ENCODE results near the gene MTOR.
"Not testable (repeated sequence)": the region's sequence is repeated elsewhere in the genome, so short reads cannot be mapped to it uniquely, and the experiment has no call there.

Gene MTOR

DNA sequence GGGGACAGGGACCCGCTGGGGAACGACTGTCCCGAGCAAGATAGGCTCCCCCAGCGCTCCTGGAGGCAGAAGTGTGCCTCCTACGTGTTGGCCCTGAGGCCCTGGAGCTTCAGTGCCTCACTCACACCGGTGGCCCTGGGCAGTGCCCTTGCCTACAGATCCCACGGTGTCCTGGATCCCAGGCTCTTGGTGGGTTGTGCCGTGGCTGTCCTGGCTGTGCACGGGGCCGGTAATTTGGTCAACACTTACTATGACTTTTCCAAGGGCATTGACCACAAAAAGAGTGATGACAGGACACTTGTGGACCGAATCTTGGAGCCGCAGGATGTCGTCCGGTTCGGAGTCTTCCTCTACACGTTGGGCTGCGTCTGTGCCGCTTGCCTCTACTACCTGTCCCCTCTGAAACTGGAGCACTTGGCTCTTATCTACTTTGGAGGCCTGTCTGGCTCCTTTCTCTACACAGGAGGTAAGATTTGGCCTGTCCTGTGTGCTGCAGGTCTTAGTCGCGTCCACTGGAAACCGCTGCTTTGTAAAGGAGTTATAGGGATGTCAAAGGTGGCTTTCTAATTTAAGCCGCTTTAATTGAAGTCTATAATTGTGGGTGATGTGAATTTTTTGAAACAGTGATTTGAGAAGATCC lies 11.4 kb upstream of the MTOR start:
- Histone ChIP-seq H3K27me3 (ENCODE audit: control insufficient read depth, insufficient read depth, low read length) (no peaks in the 10 kb centered on the region), H3K9me3 (ENCODE audit: control insufficient read depth, low read length) (no peaks in the 10 kb centered on the region), H3K36me3 (ENCODE audit: control insufficient read depth, insufficient read depth, low read length) (no peaks in the 10 kb centered on the region), H3K4me1 (ENCODE audit: control insufficient read depth, insufficient read depth, low read length) (peaks cover 20% of the 10 kb centered on the region), H3K4me3 (ENCODE audit: low read length) (peak overlapping the region; percentile 38), H3K9ac (ENCODE audit: low read length) (peak overlapping the region; percentile 84)

DNA sequence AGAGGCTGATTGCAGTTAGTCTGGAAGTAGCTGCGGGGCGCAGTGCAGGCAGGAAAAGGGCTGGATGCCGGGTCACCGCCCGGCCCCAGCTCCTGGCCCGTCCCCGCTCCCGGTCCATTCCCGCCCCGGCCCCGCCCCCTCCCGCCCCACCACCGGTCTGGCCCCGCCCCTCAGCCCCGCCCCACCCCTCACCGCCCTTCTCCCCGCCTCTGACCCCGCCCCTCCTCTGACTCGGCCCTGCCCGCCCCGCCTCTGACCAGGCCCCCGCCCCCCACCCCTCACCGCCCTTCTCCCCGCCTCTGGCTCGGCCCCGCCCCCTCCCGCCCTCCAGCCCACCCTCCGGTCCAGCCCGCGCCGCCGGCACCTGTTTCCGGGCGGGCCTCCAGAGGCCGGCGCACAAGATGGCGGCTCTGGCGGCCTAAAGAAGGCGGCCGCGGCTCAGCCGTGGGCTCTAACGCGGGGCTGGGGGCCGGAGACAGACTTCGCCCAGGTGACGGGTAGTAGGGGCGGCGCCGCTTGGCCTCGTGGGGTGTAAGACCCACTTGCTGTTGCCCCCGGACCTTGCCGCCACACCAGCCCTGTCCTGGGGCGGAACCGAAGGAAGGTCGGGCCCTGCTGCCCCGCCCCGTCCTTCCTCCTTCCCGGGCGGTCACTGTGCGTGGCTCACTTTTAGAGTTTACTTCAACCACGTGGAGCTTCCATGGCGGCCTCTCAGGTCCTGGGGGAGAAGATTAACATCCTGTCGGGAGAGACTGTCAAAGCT lies 10.7 kb upstream of the MTOR start, which contains the start of gene UBIAD1:
UBIAD1 (plus strand) TSS at position 367 of the 763 bp plus-strand sequence; CDS start at position 701, 334 bp downstream.
- Histone ChIP-seq H3K9ac (ENCODE audit: low read length) (peak within 1 kb of the TSS; percentile 84), H3K4me3 (ENCODE audit: low read length) (peak within 1 kb of the TSS; percentile 38), H3K4me1 (ENCODE audit: control insufficient read depth, insufficient read depth, low read length) (peaks cover 20% of the 10 kb centered on the region), H3K36me3 (ENCODE audit: control insufficient read depth, insufficient read depth, low read length) (no peaks in the 10 kb centered on the region), H3K27me3 (ENCODE audit: control insufficient read depth, insufficient read depth, low read length) (no peaks in the 10 kb centered on the region), H3K9me3 (ENCODE audit: control insufficient read depth, low read length) (no peaks in the 10 kb centered on the region)

DNA sequence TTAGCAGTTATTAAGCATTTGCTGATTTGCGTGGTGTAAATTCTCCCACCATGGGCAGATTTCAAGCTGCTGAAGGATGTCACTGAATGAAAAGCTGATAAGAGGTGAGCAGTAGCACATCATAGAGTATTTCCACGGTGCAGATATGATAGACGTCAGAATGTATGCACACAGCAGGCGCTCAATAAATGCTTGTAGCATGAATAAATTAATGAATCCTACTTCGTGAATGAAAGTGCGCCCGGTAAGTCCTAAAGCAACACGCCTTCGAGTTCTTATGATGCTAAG lies 10.1 kb upstream of the MTOR start:
- Histone ChIP-seq H3K36me3 (ENCODE audit: control insufficient read depth, insufficient read depth, low read length) (no peaks in the 10 kb centered on the region), H3K4me3 (ENCODE audit: low read length) (no peak overlapping the region), H3K4me1 (ENCODE audit: control insufficient read depth, insufficient read depth, low read length) (peaks cover 20% of the 10 kb centered on the region), H3K9ac (ENCODE audit: low read length) (no peak overlapping the region), H3K9me3 (ENCODE audit: control insufficient read depth, low read length) (no peaks in the 10 kb centered on the region), H3K27me3 (ENCODE audit: control insufficient read depth, insufficient read depth, low read length) (no peaks in the 10 kb centered on the region)

DNA sequence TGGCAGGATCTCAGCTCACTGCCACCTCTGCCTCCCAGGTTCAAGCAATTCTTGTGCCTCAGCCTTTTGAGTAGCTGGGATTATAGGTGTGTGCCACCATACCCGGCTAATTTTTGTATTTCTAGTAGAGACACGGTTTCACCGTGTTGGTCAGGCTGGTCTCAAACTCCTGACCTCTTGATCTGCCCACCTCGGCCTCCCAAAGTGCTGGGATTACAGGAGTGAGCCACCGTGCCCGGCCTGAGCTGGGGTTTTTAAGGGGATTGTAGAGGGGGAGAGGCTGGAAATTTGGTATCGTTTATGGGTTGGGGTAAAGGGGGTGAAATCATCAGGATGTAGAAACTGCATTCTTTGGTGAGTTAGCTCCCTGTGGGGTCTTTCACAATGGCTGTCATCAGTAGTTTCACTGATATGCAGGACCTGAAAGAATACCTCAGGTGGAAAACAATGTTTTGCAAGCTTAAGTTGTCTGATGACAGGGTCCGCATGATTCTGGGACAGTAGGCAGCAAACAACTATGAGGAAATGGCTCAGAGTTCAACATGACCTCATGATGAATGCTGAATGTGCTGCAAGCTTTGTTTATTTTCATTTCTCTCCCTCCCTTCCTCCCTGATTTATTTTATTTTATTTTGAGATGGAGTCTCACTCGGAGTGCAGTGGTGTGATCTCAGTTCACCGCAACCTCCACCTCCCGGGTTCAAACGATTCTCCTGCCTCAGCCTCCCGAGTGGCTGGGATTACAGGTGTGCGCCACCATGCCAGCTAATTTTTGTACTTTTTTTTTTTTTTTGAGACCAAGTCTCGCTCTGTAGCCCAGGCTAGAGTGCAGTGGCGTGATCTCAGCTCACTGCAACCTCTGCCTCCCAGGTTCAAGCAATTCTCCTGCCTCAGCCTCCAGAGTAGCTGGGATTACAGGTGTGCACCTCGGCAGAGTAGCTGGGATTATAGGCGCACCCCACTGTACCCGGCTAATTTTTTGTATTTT lies 5.3 kb upstream of the MTOR start:
- H3K9ac ChIP-seq (ENCODE audit: low read length); H3K36me3 ChIP-seq (ENCODE audit: control insufficient read depth, insufficient read depth, low read length); H3K4me1 ChIP-seq (ENCODE audit: control insufficient read depth, insufficient read depth, low read length): not testable (repeated sequence)

DNA sequence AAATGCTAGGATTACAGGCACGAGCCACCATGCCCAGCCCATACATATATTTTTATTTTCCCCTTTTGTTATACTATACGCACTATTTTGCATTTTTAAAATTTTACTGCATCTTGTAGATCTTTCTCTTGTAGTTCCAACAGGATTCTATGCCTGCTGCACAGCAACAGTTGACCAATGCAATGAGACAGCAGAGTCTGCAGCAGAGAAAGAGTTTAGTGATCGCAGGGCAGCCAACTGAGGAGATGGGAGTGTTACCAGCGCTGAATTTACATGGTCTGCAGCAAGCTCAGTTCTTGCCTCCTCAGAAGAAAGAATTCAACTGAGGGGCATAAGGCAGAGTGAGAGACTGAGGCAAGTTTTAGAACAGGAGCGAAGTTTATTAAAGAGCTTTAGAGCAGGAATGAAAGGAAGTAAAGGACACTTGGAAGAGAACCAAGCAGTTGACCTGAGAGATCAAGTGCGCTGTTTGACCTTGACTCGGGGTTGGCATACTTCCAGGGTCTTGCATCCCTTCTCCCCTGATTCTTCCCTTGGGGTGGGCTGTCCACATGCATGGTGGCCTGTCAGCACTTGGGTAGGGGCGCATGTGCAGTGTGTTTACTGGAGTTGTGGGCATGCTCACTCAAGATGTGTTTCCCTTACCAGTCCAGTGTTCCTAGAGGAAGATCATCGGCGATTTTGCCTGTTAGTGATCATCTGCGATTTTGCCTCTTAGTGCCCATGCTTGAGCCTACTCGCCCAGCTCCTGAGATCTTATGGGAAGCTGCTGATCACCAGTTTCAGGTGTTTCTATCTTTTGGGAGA lies 4.1 kb upstream of the MTOR start:
- H3K4me3 ChIP-seq (ENCODE audit: low read length) = no peak overlapping the region
- H3K4me1 ChIP-seq (ENCODE audit: control insufficient read depth, insufficient read depth, low read length) = peaks cover 6% of the 10 kb centered on the region
- H3K9ac ChIP-seq (ENCODE audit: low read length) = no peak overlapping the region
- H3K27me3 ChIP-seq (ENCODE audit: control insufficient read depth, insufficient read depth, low read length) = no peaks in the 10 kb centered on the region
- H3K9me3 ChIP-seq (ENCODE audit: control insufficient read depth, low read length) = no peaks in the 10 kb centered on the region
- H3K36me3 ChIP-seq (ENCODE audit: control insufficient read depth, insufficient read depth, low read length) = no peaks in the 10 kb centered on the region

More for the DNA sequence above, 5.3 kb upstream of the MTOR start:
- not testable (repeated sequence) for H3K4me3 ChIP-seq (ENCODE audit: low read length); H3K27me3 ChIP-seq (ENCODE audit: control insufficient read depth, insufficient read depth, low read length); H3K9me3 ChIP-seq (ENCODE audit: control insufficient read depth, low read length)

DNA sequence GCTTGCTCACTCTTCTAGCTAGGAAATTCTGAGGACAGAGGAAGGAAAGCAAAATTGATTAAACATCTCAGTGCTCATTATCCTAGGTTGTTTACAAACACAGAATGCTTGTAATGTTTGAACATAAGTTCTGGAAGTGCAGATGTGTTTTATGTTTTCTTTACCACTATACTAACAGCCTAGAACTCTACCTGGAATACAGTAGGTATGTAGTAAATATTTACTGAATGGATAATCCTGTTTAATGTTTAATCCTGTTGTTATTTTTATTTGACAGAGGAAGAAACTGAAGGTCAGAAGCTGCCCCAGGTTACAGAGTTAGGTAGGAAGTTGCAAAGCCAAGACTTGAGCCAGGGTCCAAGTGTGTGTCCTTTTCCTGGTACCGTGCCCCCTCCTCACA lies 6.1 kb downstream of the MTOR start:
- no peak overlapping the region for H3K9ac ChIP-seq (ENCODE audit: low read length)
- H3K27me3 ChIP-seq (ENCODE audit: control insufficient read depth, insufficient read depth, low read length) = no peaks in the 10 kb centered on the region
- H3K36me3 ChIP-seq (ENCODE audit: control insufficient read depth, insufficient read depth, low read length) = peaks cover 13% of the 10 kb centered on the region
- H3K4me1 ChIP-seq (ENCODE audit: control insufficient read depth, insufficient read depth, low read length) = peaks cover 2% of the 10 kb centered on the region
- H3K4me3 ChIP-seq (ENCODE audit: low read length) = no peak overlapping the region
- no peaks in the 10 kb centered on the region for H3K9me3 ChIP-seq (ENCODE audit: control insufficient read depth, low read length)

DNA sequence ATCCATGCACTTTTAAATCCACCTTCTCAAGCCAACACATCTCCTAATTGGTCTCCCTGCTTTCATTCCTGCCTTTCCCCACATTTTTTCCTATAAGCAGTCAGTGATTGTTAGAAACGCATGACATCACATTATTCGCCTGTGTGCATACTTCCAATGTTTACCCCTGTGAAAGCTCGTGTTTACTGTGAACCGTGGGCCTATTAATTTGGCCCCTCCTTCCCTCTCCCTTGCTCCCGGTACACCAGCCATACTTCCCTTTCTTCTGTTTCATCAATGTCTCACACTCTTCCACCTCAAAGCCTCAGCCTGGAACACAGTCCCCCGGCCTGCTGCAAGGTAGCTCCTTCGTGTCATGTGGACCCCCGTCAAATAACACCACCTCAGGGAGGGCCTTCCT lies 9.1 kb downstream of the MTOR start:
- H3K9ac ChIP-seq (ENCODE audit: low read length) = no peak overlapping the region
- H3K36me3 ChIP-seq (ENCODE audit: control insufficient read depth, insufficient read depth, low read length) = peaks cover 18% of the 10 kb centered on the region
- no peaks in the 10 kb centered on the region for H3K27me3 ChIP-seq (ENCODE audit: control insufficient read depth, insufficient read depth, low read length)
- H3K9me3 ChIP-seq (ENCODE audit: control insufficient read depth, low read length) = no peaks in the 10 kb centered on the region
- no peaks in the 10 kb centered on the region for H3K4me1 ChIP-seq (ENCODE audit: control insufficient read depth, insufficient read depth, low read length)
- no peak overlapping the region for H3K4me3 ChIP-seq (ENCODE audit: low read length)

DNA sequence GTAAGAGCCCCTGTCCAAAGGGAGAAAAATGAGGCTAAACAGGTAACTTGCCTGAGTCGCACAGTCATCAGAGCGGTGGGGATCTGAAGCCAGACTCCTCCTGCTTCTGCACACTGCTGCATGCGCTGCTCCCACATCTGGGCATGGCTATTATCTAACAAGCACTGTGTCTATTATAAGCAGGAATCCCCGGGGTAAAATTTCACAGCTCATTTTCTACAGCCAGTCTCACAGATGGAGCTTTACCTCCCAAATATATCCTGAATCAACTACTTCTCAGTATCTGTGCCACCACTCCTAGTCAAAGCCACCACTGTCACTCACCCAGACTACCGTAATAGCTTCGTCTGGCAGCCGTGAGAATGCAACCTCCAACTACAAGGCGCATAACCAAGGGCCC lies 9.8 kb downstream of the MTOR start:
- Histone ChIP-seq H3K27me3 (ENCODE audit: control insufficient read depth, insufficient read depth, low read length) (no peaks in the 10 kb centered on the region), H3K36me3 (ENCODE audit: control insufficient read depth, insufficient read depth, low read length) (peaks cover 18% of the 10 kb centered on the region), H3K9me3 (ENCODE audit: control insufficient read depth, low read length) (no peaks in the 10 kb centered on the region), H3K4me1 (ENCODE audit: control insufficient read depth, insufficient read depth, low read length) (no peaks in the 10 kb centered on the region), H3K9ac (ENCODE audit: low read length) (no peak overlapping the region), H3K4me3 (ENCODE audit: low read length) (no peak overlapping the region)

DNA sequence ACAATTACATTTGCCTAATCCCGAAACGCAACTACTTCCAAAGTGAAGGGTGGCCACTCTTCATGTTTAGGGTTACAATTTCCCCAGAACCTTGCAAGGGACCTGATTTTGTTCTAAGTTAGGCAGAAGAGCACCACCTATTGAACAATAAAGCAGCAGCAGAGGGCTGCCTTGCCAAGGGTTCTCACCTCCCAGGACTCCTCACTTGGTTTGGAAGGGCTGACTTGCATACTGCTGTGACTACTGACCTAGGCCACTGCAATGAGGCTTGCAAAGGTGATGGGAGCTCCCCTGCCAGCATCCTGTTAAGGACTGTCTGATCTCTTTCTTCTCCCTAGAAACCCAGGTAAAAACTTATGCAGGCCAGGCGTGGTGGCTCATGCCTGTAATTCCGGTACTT lies 14.2 kb downstream of the MTOR start:
- no peak overlapping the region for H3K9ac ChIP-seq (ENCODE audit: low read length)
- H3K4me3 ChIP-seq (ENCODE audit: low read length) = no peak overlapping the region
- H3K4me1 ChIP-seq (ENCODE audit: control insufficient read depth, insufficient read depth, low read length) = no peaks in the 10 kb centered on the region
- H3K27me3 ChIP-seq (ENCODE audit: control insufficient read depth, insufficient read depth, low read length) = no peaks in the 10 kb centered on the region
- H3K36me3 ChIP-seq (ENCODE audit: control insufficient read depth, insufficient read depth, low read length) = peaks cover 15% of the 10 kb centered on the region
- H3K9me3 ChIP-seq (ENCODE audit: control insufficient read depth, low read length) = no peaks in the 10 kb centered on the region

DNA sequence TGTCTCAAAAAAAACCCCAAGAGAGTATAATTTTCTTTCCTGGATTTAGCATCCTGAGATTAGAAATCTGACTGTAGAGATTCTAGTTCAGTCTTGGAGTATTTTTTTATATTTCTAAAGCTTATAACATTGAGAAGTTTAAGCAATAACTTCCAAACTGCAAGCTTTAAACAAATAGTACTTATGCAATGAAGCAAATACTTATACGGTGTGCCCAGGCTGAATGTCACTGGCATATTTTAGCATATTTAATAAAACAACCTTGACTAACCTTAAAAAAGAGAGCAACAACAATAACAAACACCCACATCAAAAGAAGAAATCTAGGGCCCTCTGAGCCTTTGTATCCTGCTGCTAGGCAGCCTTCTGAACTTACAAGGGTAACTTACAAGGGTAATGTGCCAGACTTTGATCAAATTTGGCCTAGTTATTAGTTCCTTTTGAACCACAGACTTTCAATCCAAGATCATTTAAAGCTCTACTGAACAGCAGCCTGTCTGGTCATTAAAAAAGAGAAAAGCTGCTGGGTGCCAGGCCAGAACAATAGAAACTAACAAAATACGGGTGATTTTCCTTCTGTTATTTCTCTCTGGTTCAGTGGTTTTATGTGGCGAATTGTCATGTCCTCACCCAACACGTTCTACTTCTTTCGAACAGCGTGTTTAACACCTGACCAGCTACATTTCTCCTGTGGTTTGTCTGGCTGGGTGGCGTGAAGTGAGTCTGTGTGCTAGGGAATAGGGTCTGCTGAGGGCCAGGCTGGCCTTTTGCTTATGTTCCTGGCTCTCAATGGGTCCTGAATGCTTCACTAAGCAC lies 16.2 kb downstream of the MTOR start:
- Histone ChIP-seq H3K27me3 (ENCODE audit: control insufficient read depth, insufficient read depth, low read length) (no peaks in the 10 kb centered on the region), H3K4me3 (ENCODE audit: low read length) (no peak overlapping the region), H3K36me3 (ENCODE audit: control insufficient read depth, insufficient read depth, low read length) (peaks cover 15% of the 10 kb centered on the region), H3K4me1 (ENCODE audit: control insufficient read depth, insufficient read depth, low read length) (no peaks in the 10 kb centered on the region), H3K9me3 (ENCODE audit: control insufficient read depth, low read length) (no peaks in the 10 kb centered on the region), H3K9ac (ENCODE audit: low read length) (no peak overlapping the region)

DNA sequence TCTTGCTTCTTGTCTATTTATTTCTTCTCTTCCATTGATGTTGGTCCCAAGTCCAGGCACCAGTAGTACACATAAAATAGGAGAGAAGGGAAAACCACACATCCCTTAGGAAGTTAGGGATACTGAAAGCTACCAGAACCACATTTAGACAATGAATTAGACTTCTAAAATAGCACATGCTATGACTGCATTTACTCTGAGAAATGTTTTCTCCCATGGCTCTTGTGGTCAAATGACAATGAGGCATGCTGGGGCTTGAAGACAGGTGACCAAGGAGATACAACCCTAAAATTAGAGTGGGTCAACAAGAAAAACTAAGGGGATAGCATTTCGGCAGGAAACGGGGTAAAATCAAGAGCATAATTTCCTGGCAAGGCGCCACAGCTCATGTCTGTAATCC lies 17.1 kb downstream of the MTOR start:
- H3K9ac ChIP-seq (ENCODE audit: low read length) = no peak overlapping the region
- H3K4me3 ChIP-seq (ENCODE audit: low read length) = no peak overlapping the region
- no peaks in the 10 kb centered on the region for H3K27me3 ChIP-seq (ENCODE audit: control insufficient read depth, insufficient read depth, low read length)
- no peaks in the 10 kb centered on the region for H3K9me3 ChIP-seq (ENCODE audit: control insufficient read depth, low read length)
- H3K4me1 ChIP-seq (ENCODE audit: control insufficient read depth, insufficient read depth, low read length) = no peaks in the 10 kb centered on the region
- peaks cover 14% of the 10 kb centered on the region for H3K36me3 ChIP-seq (ENCODE audit: control insufficient read depth, insufficient read depth, low read length)
